Measurements from ENCODE around the gene USP48. TPM values are rescaled to one million over a fixed set of nuclear protein-coding genes. Genes with fewer than 3 reads are reported as not detected.
"Not testable (repeated sequence)": the region's sequence is repeated elsewhere in the genome, so short reads cannot be mapped to it uniquely, and the experiment has no call there.

The USP48 gene
- polyA plus RNA-seq, 1 donor: 94.3 TPM

GRCh38 chr1:21634806-21635535, 148.0 kb downstream of the USP48 start:
- no peak for DNase-seq

GRCh38 chr1:21633992-21634805, 148.8 kb downstream of the USP48 start:
- no peak for DNase-seq

- no peak for DNase-seq
Measured at GRCh38 chr1:21633141-21633755, 149.7 kb downstream of the USP48 start.

GRCh38 chr1:21631944-21632887, 150.7 kb downstream of the USP48 start:
- DNase-seq: no peak

GRCh38 chr1:21631590-21631943, 151.4 kb downstream of the USP48 start:
- not testable (repeated sequence) for DNase-seq

GRCh38 chr1:21630571-21631343, 152.2 kb downstream of the USP48 start:
- DNase-seq: no peak

- no peak for DNase-seq
Measured at GRCh38 chr1:21629971-21630370, 153.0 kb downstream of the USP48 start.

- no peak for DNase-seq
Measured at GRCh38 chr1:21628798-21629393, 154.1 kb downstream of the USP48 start.

Other genes starting within 250 kb of the USP48 start
- 20.2 TPM for gene RAP1GAP, start 113.8 kb downstream of the USP48 start, polyA plus RNA-seq (ENCODE audit: insufficient read length)
- gene LDLRAD2, start 29.1 kb upstream of the USP48 start, polyA plus RNA-seq (ENCODE audit: insufficient read length): 4.6 TPM
- gene HSPG2, start 154.2 kb upstream of the USP48 start, polyA plus RNA-seq (ENCODE audit: insufficient read length): 154 TPM
- 0.38 TPM for gene CELA3B, start 193.9 kb upstream of the USP48 start, polyA plus RNA-seq (ENCODE audit: insufficient read length)
- not detected for gene CELA3A, start 218.5 kb upstream of the USP48 start, polyA plus RNA-seq (ENCODE audit: insufficient read length)

Measured in left kidney (tissue), 2 donors.